ENCODE measurements around the gene ETNK2. TPM values are rescaled to one million over a fixed set of nuclear protein-coding genes. Genes with fewer than 3 reads are reported as not detected.

ETNK2 gene
- total RNA-seq, 6 experiments from 2014 or later, result 30.9 to 231 (median 98.9) TPM

GRCh38 chr1:204161609-204162493, 10.0 kb upstream of the ETNK2 start:
- no peaks in the 10 kb centered on the region for H3K27me3 ChIP-seq
- no peaks in the 10 kb centered on the region for H3K36me3 ChIP-seq
- peaks cover 0 to 11% (median 0%) of the 10 kb centered on the region in 4 donors for H3K4me1 ChIP-seq
- no peaks in the 10 kb centered on the region for H3K9me3 ChIP-seq
- intact Hi-C loops (cut with DNase I), result loop anchor here (5.0 kb wide), 3 partner anchors 45 to 205 kb away; no protein-coding TSS in a partner anchor
- no peak overlapping the region for H3K4me3 ChIP-seq
- 28% methylated on average over 10 of the region's 14 CpGs for WGBS (ENCODE audit: insufficient coverage, low coverage, low lambda C conversion rate, missing lambda C conversion rate)
- ATAC-seq (peak in 3 of 4 donors; percentile 7 to 16 (median 10)), DNase-seq (no peak)
- no peak for TF ChIP-seq POLR2A (IDR thresholded peaks at IDR 0.05)
- no peak for TF ChIP-seq CTCF (IDR thresholded peaks at IDR 0.05)
- no peak overlapping the region for H3K27ac ChIP-seq

DNA sequence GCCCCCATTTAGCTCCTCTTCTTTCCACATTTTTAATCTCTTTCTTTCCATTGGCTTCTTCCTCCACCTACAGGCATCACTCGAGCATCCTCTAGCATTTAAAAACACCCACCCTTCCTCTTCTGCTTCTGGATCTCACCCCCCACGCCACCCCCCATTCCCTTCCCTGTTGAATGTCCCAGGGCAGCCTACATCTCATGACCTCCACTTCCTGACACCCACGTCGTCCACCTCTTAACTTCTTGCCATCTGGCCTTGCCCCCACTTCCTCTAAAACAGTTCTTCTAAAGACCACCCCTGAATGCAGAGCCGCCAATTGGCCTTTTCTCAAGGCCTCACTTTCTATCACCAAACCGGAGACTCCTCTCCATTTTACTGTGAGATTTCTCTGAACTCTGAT, 6.1 kb upstream of the ETNK2 start:
- H3K9me3 ChIP-seq, result no peaks in the 10 kb centered on the region
- no peak for TF ChIP-seq CTCF (IDR thresholded peaks at IDR 0.05)
- no peak for TF ChIP-seq POLR2A (IDR thresholded peaks at IDR 0.05)
- H3K27me3 ChIP-seq, result no peaks in the 10 kb centered on the region
- peaks cover 0 to 11% (median under 1%) of the 10 kb centered on the region in 4 donors for H3K4me1 ChIP-seq
- WGBS (ENCODE audit: insufficient coverage, low coverage, low lambda C conversion rate, missing lambda C conversion rate), result 64% methylated on average over 6 of the region's 6 CpGs
- H3K27ac ChIP-seq, result no peak overlapping the region
- no peak overlapping the region for H3K4me3 ChIP-seq
- no peaks in the 10 kb centered on the region for H3K36me3 ChIP-seq
- intact Hi-C loops (cut with DNase I), result loop anchor here in 1 of 2 donors (10.0 kb wide), 1 partner anchor 293 kb away; the partner anchor contains the start of gene SNRPE
- no peak for ATAC-seq
- DNase-seq, result no peak

GRCh38 chr1:204155881-204156280, 4.0 kb upstream of the ETNK2 start:
- no peak overlapping the region for H3K27ac ChIP-seq
- TF ChIP-seq CTCF (IDR thresholded peaks at IDR 0.05) (no peak), POLR2A (IDR thresholded peaks at IDR 0.05) (no peak)
- 74% methylated on average over 5 of the region's 10 CpGs for WGBS (ENCODE audit: insufficient coverage, low coverage, low lambda C conversion rate, missing lambda C conversion rate)
- H3K9me3 ChIP-seq, result no peaks in the 10 kb centered on the region
- H3K4me1 ChIP-seq, result peaks cover 0 to 7% (median 3%) of the 10 kb centered on the region in 4 donors
- H3K36me3 ChIP-seq, result no peaks in the 10 kb centered on the region
- H3K27me3 ChIP-seq, result no peaks in the 10 kb centered on the region
- no peak overlapping the region for H3K4me3 ChIP-seq
- ATAC-seq (no peak), DNase-seq (no peak)
- intact Hi-C loops (cut with DNase I), result loop anchor here in 1 of 2 donors (10.0 kb wide), 1 partner anchor 291 kb away; the partner anchor contains the start of gene SNRPE

DNA sequence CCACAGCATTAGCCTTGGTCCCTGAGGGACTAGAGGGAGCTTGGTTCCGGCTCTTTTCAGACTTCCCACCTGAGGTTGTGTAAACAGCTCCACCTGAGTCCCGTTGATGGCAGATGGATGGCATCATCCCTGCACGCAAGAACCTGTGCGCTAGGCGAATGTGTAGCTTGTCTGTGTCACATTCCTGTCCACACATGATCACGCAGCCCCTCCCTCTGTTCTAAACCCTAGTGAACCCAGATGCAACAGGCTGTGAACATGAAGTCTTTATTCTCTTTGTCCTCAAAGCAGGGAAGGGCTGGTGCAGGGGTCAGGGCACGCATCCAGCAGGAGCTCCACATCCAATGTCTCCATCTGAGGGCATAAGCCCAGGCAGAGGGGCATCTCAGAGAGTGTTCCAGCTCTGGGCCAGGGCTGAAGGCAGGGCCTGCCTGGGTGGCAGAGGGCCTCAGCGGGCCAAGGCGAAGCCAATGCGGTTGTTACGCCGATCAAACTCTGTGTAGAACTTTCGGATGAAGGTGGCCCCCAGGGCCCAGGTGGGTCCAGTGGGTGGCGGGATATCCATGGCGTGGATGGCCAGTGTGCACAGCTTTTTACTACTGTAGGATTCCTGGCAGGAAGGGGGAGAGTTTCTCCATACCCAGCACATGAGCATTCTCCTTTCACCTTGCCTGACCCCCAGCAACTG, 2.9 kb upstream of the ETNK2 start:
- intact Hi-C loops (cut with DNase I), result loop anchor here in 1 of 2 donors (10.0 kb wide), 1 partner anchor 290 kb away; the partner anchor contains the start of gene SNRPE
- DNase-seq (peak in 1 of 3 donors; percentile 31), ATAC-seq (no peak)
- Histone ChIP-seq H3K4me3 (no peak overlapping the region), H3K36me3 (no peaks in the 10 kb centered on the region), H3K27ac (no peak overlapping the region), H3K9me3 (no peaks in the 10 kb centered on the region), H3K27me3 (no peaks in the 10 kb centered on the region), H3K4me1 (peaks cover 0 to 7% (median 3%) of the 10 kb centered on the region in 4 donors)
- 100% methylated on average over 1 of the region's 15 CpGs for WGBS (ENCODE audit: insufficient coverage, low coverage, low lambda C conversion rate, missing lambda C conversion rate)
- TF ChIP-seq POLR2A (IDR thresholded peaks at IDR 0.05), result no peak

All from right lobe of liver (tissue), 6 donors.